H1 (cell line): ENCODE measurements around the gene USP36. TPM values are rescaled to one million over a fixed set of nuclear protein-coding genes. Genes with fewer than 3 reads are reported as not detected.

ENCODE experiments used
- CTCF ChIA-PET: fragments of 300-600 bp; sonication (Branson Sonifier 250); formaldehyde crosslinking; loops from one replicate; lab custom pipeline; 2021; ENCODE audit not compliant: partially characterized antibody; lab: Charles Lee
- POLR2A ChIA-PET: fragments of 300-600 bp; sonication (Branson Sonifier 250); formaldehyde crosslinking; loops from one replicate; lab custom pipeline; 2021; ENCODE audit warnings: inconsistent platforms; ENCODE audit not compliant: partially characterized antibody; lab: Charles Lee
- DNase-seq, 2 experiments: peaks; one replicate each; pipeline versions ENCODE4 v3.0.0 to v3.0.0-alpha.2; 2010 to 2022; ENCODE audit warnings: low spot score in 2 of 2, low read depth in 1 of 2, mixed read lengths in 1 of 2
- FAIRE-seq: peaks from 2 replicates; lab custom pipeline; 2011; peaks lifted over from hg19 to GRCh38; lab: Jason Lieb, UNC
- H2AFZ ChIP-seq: 2 replicates; pipeline ENCODE4 v1.8.1; 2012; ENCODE audit warnings: low read length, inconsistent platforms
- H2AK5ac ChIP-seq: 2 replicates; pipeline ENCODE4 v1.6.1; 2013; ENCODE audit warnings: low read depth, low read length
- H2BK120ac ChIP-seq: replicated peaks from 2 replicates; pipeline ENCODE3; 2013; ENCODE audit warnings: low read depth, low read length, inconsistent platforms
- H2BK12ac ChIP-seq: 2 replicates; pipeline ENCODE4 v1.6.1; 2013; ENCODE audit warnings: low read depth, low read length
- H2BK15ac ChIP-seq: 2 replicates; pipeline ENCODE4 v1.6.1; 2013; ENCODE audit warnings: low read length
- H2BK20ac ChIP-seq: 2 replicates; pipeline ENCODE4 v1.6.1; 2013; ENCODE audit warnings: low read length
- H2BK5ac ChIP-seq: 2 replicates; pipeline ENCODE4 v1.6.1; 2013; ENCODE audit warnings: low read depth, low read length
- H3K14ac ChIP-seq: 2 replicates; pipeline ENCODE4 v1.6.1; 2013; ENCODE audit warnings: inconsistent platforms; ENCODE audit not compliant: insufficient read length
- H3K18ac ChIP-seq: 2 replicates; pipeline ENCODE4 v1.6.1; 2013; ENCODE audit warnings: low read length; ENCODE audit errors: extremely low read depth
- H3K23ac ChIP-seq: 2 replicates; pipeline ENCODE4 v1.6.1; 2013; ENCODE audit warnings: inconsistent platforms; ENCODE audit not compliant: insufficient read length
- H3K23me2 ChIP-seq: 2 replicates; pipeline ENCODE4 v1.6.1; 2013; ENCODE audit warnings: low read depth, low read length
- H3K27ac ChIP-seq: 2 replicates; pipeline ENCODE4 v1.6.1; 2011; ENCODE audit warnings: low read depth, low read length, inconsistent platforms
- H3K27me3 ChIP-seq, 4 experiments: replicated peaks in 1 of 4; 1 replicate in 1 of 4; 2 replicates in 3 of 4; pipeline versions ENCODE4 v1.6.1 to v1.8.1; 2011 to 2013; ENCODE audit warnings: low read length in 3 of 4, mild to moderate bottlenecking in 3 of 4, inconsistent platforms in 2 of 4, mixed read lengths in 2 of 4, moderate library complexity in 1 of 4; ENCODE audit not compliant: control insufficient read depth in 3 of 4, insufficient read depth in 3 of 4; ENCODE audit errors: extremely low read depth in 1 of 4
- H3K36me3 ChIP-seq, 4 experiments: 2 replicates each; pipeline versions ENCODE4 v1.6.1 to v1.8.1; 2011 to 2013; ENCODE audit warnings: mild to moderate bottlenecking in 4 of 4, low read length in 3 of 4, moderate library complexity in 2 of 4, control low read depth in 1 of 4, inconsistent platforms in 1 of 4; ENCODE audit not compliant: insufficient read depth in 4 of 4, control insufficient read depth in 2 of 4
- H3K4ac ChIP-seq: replicated peaks from 2 replicates; pipeline ENCODE3; 2013; ENCODE audit warnings: low read length, low read depth, mixed read lengths, inconsistent platforms; ENCODE audit not compliant: insufficient read length
- H3K4me1 ChIP-seq, 4 experiments: replicated peaks in 1 of 4; 1 replicate in 1 of 4; 2 replicates in 3 of 4; pipeline versions ENCODE4 v1.6.1 to v1.8.1; 2011 to 2013; ENCODE audit warnings: low read length in 3 of 4, inconsistent platforms in 2 of 4, mixed read lengths in 1 of 4; ENCODE audit not compliant: insufficient read depth in 4 of 4, control insufficient read depth in 3 of 4
- H3K4me2 ChIP-seq, 2 experiments: 2 replicates each; pipeline versions ENCODE4 v1.6.1 to v1.8.1; 2011 to 2013; ENCODE audit warnings: low read depth in 2 of 2, low read length in 2 of 2, control low read depth in 1 of 2, inconsistent platforms in 1 of 2, mild to moderate bottlenecking in 1 of 2; ENCODE audit not compliant: insufficient read depth in 1 of 2
- H3K4me3 ChIP-seq, 4 experiments: fragments of 200-600, 300-600 bp in 1 of 4; sonication (generic), shearing (Covaris generic), sonication (Bioruptor Twin) in 1 of 4; 2 replicates each; pipeline versions ENCODE4 v1.5.1 to v1.8.1; 2011 to 2016; ENCODE audit warnings: low read length in 4 of 4, low read depth in 3 of 4, control low read depth in 2 of 4, inconsistent platforms in 2 of 4, mild to moderate bottlenecking in 2 of 4, mixed read lengths in 1 of 4, moderate library complexity in 1 of 4; ENCODE audit not compliant: insufficient read depth in 2 of 4; ENCODE audit errors: extremely low read depth in 1 of 4
- H3K56ac ChIP-seq: replicated peaks from 2 replicates; pipeline ENCODE3; 2013; ENCODE audit warnings: low read depth, mild to moderate bottlenecking, mixed read lengths, low read length, inconsistent platforms; ENCODE audit not compliant: insufficient read length
- H3K79me1 ChIP-seq: 2 replicates; pipeline ENCODE4 v1.6.1; 2013; ENCODE audit warnings: low read depth, low read length, control low read depth
- H3K79me2 ChIP-seq, 2 experiments: 2 replicates each; pipeline versions ENCODE4 v1.6.1 to v1.8.1; 2012 to 2013; ENCODE audit warnings: low read length in 2 of 2, mild to moderate bottlenecking in 2 of 2, inconsistent platforms in 1 of 2; ENCODE audit not compliant: insufficient read depth in 2 of 2, control insufficient read depth in 1 of 2
- H3K9ac ChIP-seq, 4 experiments: replicated peaks in 1 of 4; 1 replicate in 1 of 4; 2 replicates in 3 of 4; pipeline versions ENCODE4 v1.6.1 to v1.8.1; 2011 to 2013; ENCODE audit warnings: low read depth in 3 of 4, low read length in 3 of 4, control low read depth in 2 of 4, mild to moderate bottlenecking in 2 of 4, moderate library complexity in 2 of 4, inconsistent platforms in 1 of 4; ENCODE audit errors: extremely low read depth in 1 of 4
- H3K9me3 ChIP-seq, 2 experiments: 2 replicates each; pipeline versions ENCODE4 v1.6.1 to v1.8.1; 2012 to 2013; ENCODE audit warnings: mild to moderate bottlenecking in 2 of 2, moderate library complexity in 2 of 2, control low read depth in 1 of 2, inconsistent platforms in 1 of 2, low read depth in 1 of 2, low read length in 1 of 2, mixed read lengths in 1 of 2; ENCODE audit not compliant: insufficient read depth in 2 of 2
- H4K20me1 ChIP-seq, 2 experiments: replicated peaks in 1 of 2; 2 replicates each; pipeline versions ENCODE3 to v1.8.1; 2011 to 2013; ENCODE audit warnings: inconsistent platforms in 2 of 2, low read length in 2 of 2, mild to moderate bottlenecking in 1 of 2; ENCODE audit not compliant: insufficient read depth in 2 of 2, control insufficient read depth in 1 of 2
- H4K5ac ChIP-seq: 2 replicates; pipeline ENCODE4 v1.6.1; 2013; ENCODE audit warnings: low read length, low read depth, mixed read lengths, inconsistent platforms; ENCODE audit not compliant: insufficient read length
- H4K8ac ChIP-seq: 2 replicates; pipeline ENCODE4 v1.8.0; 2013; ENCODE audit warnings: mild to moderate bottlenecking, moderate library complexity, low read length, inconsistent platforms; ENCODE audit not compliant: insufficient read depth; ENCODE audit errors: extremely low read depth
- H4K91ac ChIP-seq: replicated peaks from 2 replicates; pipeline ENCODE3; 2013; ENCODE audit warnings: low read length, mixed read lengths, inconsistent platforms; ENCODE audit not compliant: insufficient read length
- E2F6 ChIP-seq: IDR thresholded peaks from 2 replicates; pipeline ENCODE4 v1.6.1; 2012; ENCODE audit warnings: inconsistent platforms
- KDM5A ChIP-seq: fragments of 200-600 bp; IDR thresholded peaks from 2 replicates; pipeline ENCODE4 v1.7.1; 2012; ENCODE audit warnings: mild to moderate bottlenecking, low read length, inconsistent platforms, mixed read lengths
- RBBP5 ChIP-seq: IDR thresholded peaks from 2 replicates; pipeline ENCODE4 v1.7.1; 2012; ENCODE audit warnings: low read depth, mild to moderate bottlenecking, inconsistent platforms, low read length, moderate library complexity, borderline replicate concordance
- RXRA ChIP-seq: IDR thresholded peaks from 2 replicates; pipeline ENCODE4 v1.6.1; 2011; ENCODE audit warnings: low read depth, mild to moderate bottlenecking, low read length, moderate library complexity; ENCODE audit not compliant: insufficient read depth
- SP1 ChIP-seq: IDR thresholded peaks from 2 replicates; pipeline ENCODE4 v1.6.1; 2011; ENCODE audit warnings: low read depth, low read length
- SRF ChIP-seq: IDR thresholded peaks from 2 replicates; pipeline ENCODE4 v1.6.1; 2011; ENCODE audit warnings: mild to moderate bottlenecking, low read depth, low read length, moderate library complexity
- TAF1 ChIP-seq: IDR thresholded peaks from 2 replicates; pipeline ENCODE4 v1.6.1; 2011; ENCODE audit warnings: mild to moderate bottlenecking, low read depth, low read length
- WGBS, 2 experiments: shearing (Covaris generic) in 1 of 2; methylation state at CpG; one replicate each; pipeline versions ENCODE4 v1.1.6 to v1.1.7; 2013 to 2015; ENCODE audit warnings: low lambda C conversion rate in 2 of 2, mixed read lengths in 2 of 2, inconsistent platforms in 1 of 2, low coverage in 1 of 2, missing lambda C conversion rate in 1 of 2; ENCODE audit not compliant: insufficient replicate concordance in 2 of 2, insufficient coverage in 1 of 2, insufficient read length in 1 of 2; ENCODE audit errors: extremely low coverage in 1 of 2, missing lambda C conversion rate in 1 of 2; 5-methylcytosine and 5-hydroxymethylcytosine counted together
- polyA plus RNA-seq, 7 experiments: library from polyadenylated mRNA; depleted of rRNA in 3 of 7; stranded (reverse) in 5 of 7; unstranded in 2 of 7; fragments of >200 nt in 5 of 7; fragments of 200-250 nt in 2 of 7; gene quantifications; 1 replicate in 5 of 7; 2 replicates in 1 of 7; 4 replicates in 1 of 7; pipeline versions ENCODE4 v1.2.1 to v1.2.3, GENCODE V29; 2011 to 2013; ENCODE audit warnings: missing spikeins in 2 of 7, mixed read lengths in 2 of 7
- total RNA-seq: library from RNA; stranded (reverse); fragmentation: NEBNext Ultra II Directional; extraction: Animal tissue kit (Norgen Biotek cat#: 25700); gene quantifications from 2 replicates; pipeline ENCODE4 v1.2.1, GENCODE V29; 2021
- TF ChIP-seq, protein P1 (sequence below), 3 experiments: IDR thresholded peaks; 1 replicate in 2 of 3; 2 replicates in 1 of 3; pipeline versions ENCODE4 v1.5.1 to v1.6.1; 2011; ENCODE audit warnings: low read length in 3 of 3, mild to moderate bottlenecking in 3 of 3, inconsistent platforms in 2 of 3, low read depth in 1 of 3, moderate library complexity in 1 of 3; ENCODE audit not compliant: insufficient read depth in 1 of 3; ENCODE audit errors: control extremely low read depth in 1 of 3

The USP36 gene
- total and polyA plus RNA-seq, 2 of the 8 experiments (the other 6 are each of a cell fraction or from before 2014, with no cell fraction given) = 40.7 to 67.7 TPM

GRCh38 chr17:78883533-78884131, 43.0 kb upstream of the USP36 start:
- Histone ChIP-seq H3K4me3 (peak overlapping the region in 3 of 4 experiments; percentile 3 to 41 (median 19); a peak in 4 of 8 replicates), H3K79me2 (peaks cover 0 to 11% of the 10 kb centered on the region in 2 experiments; a peak in 1 of 4 replicates), H3K27me3 (no peaks in the 10 kb centered on the region; a peak in 1 of 7 replicates), H3K4me2 (peak overlapping the region; percentile 41 to 63), H3K18ac (peak overlapping the region; percentile 85), H2AK5ac (no peak overlapping the region), H2BK120ac (no peak overlapping the region), H4K8ac (0 out of 2 replicates have a peak overlapping the region, but pooled peaks have one; percentile 36), H3K23me2 (no peaks in the 10 kb centered on the region), H3K27ac (peak overlapping the region; percentile 15; the same call in 1 of the 2 replicates), H3K14ac (no peak overlapping the region), H2BK5ac (peak overlapping the region; percentile 83), H3K4ac (peak overlapping the region; percentile 12), H3K79me1 (no peaks in the 10 kb centered on the region; the same call in 1 of the 2 replicates), H4K20me1 (peaks cover 4 to 9% of the 10 kb centered on the region in 2 experiments), H3K36me3 (peaks cover 0 to 2% (median 0%) of the 10 kb centered on the region in 4 experiments; a peak in 1 of 8 replicates), H2BK15ac (no peak overlapping the region; the same call in 1 of the 2 replicates), H3K4me1 (peaks cover 0 to 35% (median 22%) of the 10 kb centered on the region in 4 experiments; a peak in 6 of 7 replicates), H4K91ac (peak overlapping the region; percentile 75), H3K56ac (no peak overlapping the region), H3K23ac (no peak overlapping the region), H2AFZ (0 out of 2 replicates have a peak overlapping the region, but pooled peaks have one; percentile 13), H3K9ac (peak overlapping the region in 2 of 4 experiments; percentile 2 to 34; a peak in 3 of 7 replicates), H2BK12ac (peak overlapping the region; percentile 65), H4K5ac (peak overlapping the region; percentile 5), H2BK20ac (no peak overlapping the region), H3K9me3 (no peaks in the 10 kb centered on the region)
- POLR2A ChIA-PET = interaction anchor here (0.9 to 1.6 kb wide), 5 partner anchors 10 to 40 kb away, joined by 3 to 4 read pairs (median 3); no protein-coding TSS in a partner anchor
- DNase-seq (peak in 1 of 2 experiments; percentile 68), FAIRE-seq (no peak)
- 24% methylated on average over 18 of the region's 24 CpGs; no CpG with 5 or more reads in 1 of the 2 experiments for WGBS, 2 experiments
- CTCF ChIA-PET = interaction anchor here (0.6 to 2.0 kb wide), 5 partner anchors 16 to 1125 kb away, joined by 3 to 9 read pairs (median 4); no protein-coding TSS in a partner anchor
- no peak for TF ChIP-seq KDM5A
- TF ChIP-seq E2F6 = peak; percentile 36; the same call in 1 of the 2 replicates
- no peak for TF ChIP-seq SRF
- TF ChIP-seq TAF1 = 0 out of 2 replicates have a peak, but pooled peaks have one; percentile 11
- no peak for TF ChIP-seq RBBP5
- TF ChIP-seq RXRA = no peak
- TF ChIP-seq, protein P1, sequence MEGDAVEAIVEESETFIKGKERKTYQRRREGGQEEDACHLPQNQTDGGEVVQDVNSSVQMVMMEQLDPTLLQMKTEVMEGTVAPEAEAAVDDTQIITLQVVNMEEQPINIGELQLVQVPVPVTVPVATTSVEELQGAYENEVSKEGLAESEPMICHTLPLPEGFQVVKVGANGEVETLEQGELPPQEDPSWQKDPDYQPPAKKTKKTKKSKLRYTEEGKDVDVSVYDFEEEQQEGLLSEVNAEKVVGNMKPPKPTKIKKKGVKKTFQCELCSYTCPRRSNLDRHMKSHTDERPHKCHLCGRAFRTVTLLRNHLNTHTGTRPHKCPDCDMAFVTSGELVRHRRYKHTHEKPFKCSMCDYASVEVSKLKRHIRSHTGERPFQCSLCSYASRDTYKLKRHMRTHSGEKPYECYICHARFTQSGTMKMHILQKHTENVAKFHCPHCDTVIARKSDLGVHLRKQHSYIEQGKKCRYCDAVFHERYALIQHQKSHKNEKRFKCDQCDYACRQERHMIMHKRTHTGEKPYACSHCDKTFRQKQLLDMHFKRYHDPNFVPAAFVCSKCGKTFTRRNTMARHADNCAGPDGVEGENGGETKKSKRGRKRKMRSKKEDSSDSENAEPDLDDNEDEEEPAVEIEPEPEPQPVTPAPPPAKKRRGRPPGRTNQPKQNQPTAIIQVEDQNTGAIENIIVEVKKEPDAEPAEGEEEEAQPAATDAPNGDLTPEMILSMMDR (IDR thresholded peaks at IDR 0.05; ENCODE audit: control extremely low read depth in 1 of 3, insufficient read depth in 1 of 3, low read depth in 1 of 3, low read length in 3 of 3) = no peak
- TF ChIP-seq SP1 = no peak
